ENCODE data around the gene SKI.
A peak's percentile ranks its signal among the peaks of the same experiment; 100 is the strongest.

Gene SKI

GRCh38 chr1:2205191-2205952, 22.7 kb upstream of the SKI start:
- H3K4me2 ChIP-seq (ENCODE audit: low read length): peak overlapping the region; percentile 77
- peaks cover 52% of the 10 kb centered on the region for H3K4me1 ChIP-seq (ENCODE audit: control insufficient read depth, insufficient read depth, low read length)
- H3K4me3 ChIP-seq (ENCODE audit: low read length): peak overlapping the region; percentile 70
- no peaks in the 10 kb centered on the region for H3K9me3 ChIP-seq (replicated peaks; ENCODE audit: low read length)
- H3K36me3 ChIP-seq (ENCODE audit: insufficient read depth, low read length): no peaks in the 10 kb centered on the region
- no peaks in the 10 kb centered on the region for H3K27me3 ChIP-seq (ENCODE audit: control insufficient read depth, insufficient read depth, low read length)
- peak overlapping the region; percentile 53 for H3K9ac ChIP-seq (ENCODE audit: low read depth, low read length)

GRCh38 chr1:2206813-2207487, 21.2 kb upstream of the SKI start:
- H3K27me3 ChIP-seq (ENCODE audit: control insufficient read depth, insufficient read depth, low read length): no peaks in the 10 kb centered on the region
- H3K4me3 ChIP-seq (ENCODE audit: low read length): peak overlapping the region; percentile 60
- H3K9me3 ChIP-seq (replicated peaks; ENCODE audit: low read length): no peaks in the 10 kb centered on the region
- H3K9ac ChIP-seq (ENCODE audit: low read depth, low read length): peak overlapping the region; percentile 73
- peak overlapping the region; percentile 81 for H3K4me2 ChIP-seq (ENCODE audit: low read length)
- H3K36me3 ChIP-seq (ENCODE audit: insufficient read depth, low read length): no peaks in the 10 kb centered on the region
- H3K4me1 ChIP-seq (ENCODE audit: control insufficient read depth, insufficient read depth, low read length): peaks cover 53% of the 10 kb centered on the region

GRCh38 chr1:2208309-2209239, 19.5 kb upstream of the SKI start:
- Histone ChIP-seq H3K36me3 (ENCODE audit: insufficient read depth, low read length) (no peaks in the 10 kb centered on the region), H3K4me2 (ENCODE audit: low read length) (peak overlapping the region; percentile 81), H3K27me3 (ENCODE audit: control insufficient read depth, insufficient read depth, low read length) (no peaks in the 10 kb centered on the region), H3K9ac (ENCODE audit: low read depth, low read length) (peak overlapping the region; percentile 73), H3K4me1 (ENCODE audit: control insufficient read depth, insufficient read depth, low read length) (peaks cover 68% of the 10 kb centered on the region), H3K4me3 (ENCODE audit: low read length) (peak overlapping the region; percentile 60), H3K9me3 (replicated peaks; ENCODE audit: low read length) (no peaks in the 10 kb centered on the region)

- no peaks in the 10 kb centered on the region for H3K27me3 ChIP-seq (ENCODE audit: control insufficient read depth, insufficient read depth, low read length)
- peak overlapping the region; percentile 81 for H3K4me2 ChIP-seq (ENCODE audit: low read length)
- H3K9ac ChIP-seq (ENCODE audit: low read depth, low read length): peak overlapping the region; percentile 13
- no peaks in the 10 kb centered on the region for H3K36me3 ChIP-seq (ENCODE audit: insufficient read depth, low read length)
- H3K4me3 ChIP-seq (ENCODE audit: low read length): no peak overlapping the region
- H3K4me1 ChIP-seq (ENCODE audit: control insufficient read depth, insufficient read depth, low read length): peaks cover 69% of the 10 kb centered on the region
- H3K9me3 ChIP-seq (replicated peaks; ENCODE audit: low read length): no peaks in the 10 kb centered on the region
Observed at GRCh38 chr1:2209400-2210083, 18.6 kb upstream of the SKI start.

- no peaks in the 10 kb centered on the region for H3K9me3 ChIP-seq (replicated peaks; ENCODE audit: low read length)
- H3K4me3 ChIP-seq (ENCODE audit: low read length): no peak overlapping the region
- no peak overlapping the region for H3K9ac ChIP-seq (ENCODE audit: low read depth, low read length)
- no peaks in the 10 kb centered on the region for H3K27me3 ChIP-seq (ENCODE audit: control insufficient read depth, insufficient read depth, low read length)
- H3K4me1 ChIP-seq (ENCODE audit: control insufficient read depth, insufficient read depth, low read length): peaks cover 72% of the 10 kb centered on the region
- no peak overlapping the region for H3K4me2 ChIP-seq (ENCODE audit: low read length)
- H3K36me3 ChIP-seq (ENCODE audit: insufficient read depth, low read length): no peaks in the 10 kb centered on the region
Observed at GRCh38 chr1:2210084-2210653, 17.9 kb upstream of the SKI start.

- Histone ChIP-seq H3K9me3 (replicated peaks; ENCODE audit: low read length) (no peaks in the 10 kb centered on the region), H3K4me1 (ENCODE audit: control insufficient read depth, insufficient read depth, low read length) (peaks cover 66% of the 10 kb centered on the region), H3K36me3 (ENCODE audit: insufficient read depth, low read length) (no peaks in the 10 kb centered on the region), H3K4me3 (ENCODE audit: low read length) (no peak overlapping the region), H3K4me2 (ENCODE audit: low read length) (no peak overlapping the region), H3K27me3 (ENCODE audit: control insufficient read depth, insufficient read depth, low read length) (no peaks in the 10 kb centered on the region), H3K9ac (ENCODE audit: low read depth, low read length) (no peak overlapping the region)
Observed at GRCh38 chr1:2210786-2211185, 17.3 kb upstream of the SKI start.

GRCh38 chr1:2212274-2212531, 15.9 kb upstream of the SKI start:
- Histone ChIP-seq H3K27me3 (ENCODE audit: control insufficient read depth, insufficient read depth, low read length) (no peaks in the 10 kb centered on the region), H3K9ac (ENCODE audit: low read depth, low read length) (peak overlapping the region; percentile 87), H3K9me3 (replicated peaks; ENCODE audit: low read length) (no peaks in the 10 kb centered on the region), H3K4me1 (ENCODE audit: control insufficient read depth, insufficient read depth, low read length) (peaks cover 54% of the 10 kb centered on the region), H3K4me2 (ENCODE audit: low read length) (peak overlapping the region; percentile 83), H3K4me3 (ENCODE audit: low read length) (peak overlapping the region; percentile 57), H3K36me3 (ENCODE audit: insufficient read depth, low read length) (no peaks in the 10 kb centered on the region)

- Histone ChIP-seq H3K27me3 (ENCODE audit: control insufficient read depth, insufficient read depth, low read length) (no peaks in the 10 kb centered on the region), H3K4me2 (ENCODE audit: low read length) (peak overlapping the region; percentile 83), H3K36me3 (ENCODE audit: insufficient read depth, low read length) (no peaks in the 10 kb centered on the region), H3K4me3 (ENCODE audit: low read length) (peak overlapping the region; percentile 59), H3K9ac (ENCODE audit: low read depth, low read length) (peak overlapping the region; percentile 87), H3K4me1 (ENCODE audit: control insufficient read depth, insufficient read depth, low read length) (peaks cover 48% of the 10 kb centered on the region), H3K9me3 (replicated peaks; ENCODE audit: low read length) (no peaks in the 10 kb centered on the region)
Observed at GRCh38 chr1:2212532-2213491, 15.3 kb upstream of the SKI start.

- peak overlapping the region; percentile 59 for H3K4me3 ChIP-seq (ENCODE audit: low read length)
- no peaks in the 10 kb centered on the region for H3K9me3 ChIP-seq (replicated peaks; ENCODE audit: low read length)
- no peaks in the 10 kb centered on the region for H3K36me3 ChIP-seq (ENCODE audit: insufficient read depth, low read length)
- H3K4me2 ChIP-seq (ENCODE audit: low read length): peak overlapping the region; percentile 83
- H3K9ac ChIP-seq (ENCODE audit: low read depth, low read length): peak overlapping the region; percentile 87
- H3K4me1 ChIP-seq (ENCODE audit: control insufficient read depth, insufficient read depth, low read length): peaks cover 39% of the 10 kb centered on the region
- no peaks in the 10 kb centered on the region for H3K27me3 ChIP-seq (ENCODE audit: control insufficient read depth, insufficient read depth, low read length)
Observed at GRCh38 chr1:2213576-2214505, 14.3 kb upstream of the SKI start.
